ENCODE results near the gene ZMIZ1. TPM values are rescaled to one million over a fixed set of nuclear protein-coding genes. Genes with fewer than 3 reads are reported as not detected.

ZMIZ1 gene
- total RNA-seq, 1 donor from 2014 or later = 46.2 TPM

GRCh38 chr10:79324032-79324695 lies 255.4 kb downstream of the ZMIZ1 start:
- Mint-ChIP-seq H3K27me3 (ENCODE audit: low read depth) (no peaks in the 10 kb centered on the region), H3K27ac (ENCODE audit: unreplicated experiment) (no peak overlapping the region), H3K4me1 (ENCODE audit: low read depth) (peaks cover 17% of the 10 kb centered on the region), H3K9me3 (ENCODE audit: low read depth) (no peaks in the 10 kb centered on the region), H3K36me3 (ENCODE audit: low read depth) (no peaks in the 10 kb centered on the region), H3K4me3 (ENCODE audit: unreplicated experiment) (no peak overlapping the region)
- no peak for TF ChIP-seq CTCF (IDR thresholded peaks at IDR 0.05)
- DNase-seq (ENCODE audit: low spot score) = no peak

- DNase-seq (ENCODE audit: low spot score) = no peak
- no peaks in the 10 kb centered on the region for H3K36me3 Mint-ChIP-seq (ENCODE audit: low read depth)
- no peaks in the 10 kb centered on the region for H3K27me3 Mint-ChIP-seq (ENCODE audit: low read depth)
- H3K27ac Mint-ChIP-seq (ENCODE audit: unreplicated experiment) = no peak overlapping the region
- no peaks in the 10 kb centered on the region for H3K9me3 Mint-ChIP-seq (ENCODE audit: low read depth)
- no peak overlapping the region for H3K4me3 Mint-ChIP-seq (ENCODE audit: unreplicated experiment)
- no peak for TF ChIP-seq CTCF (IDR thresholded peaks at IDR 0.05)
- H3K4me1 Mint-ChIP-seq (ENCODE audit: low read depth) = peaks cover 12% of the 10 kb centered on the region
Measured at GRCh38 chr10:79326361-79327089, 257.8 kb downstream of the ZMIZ1 start.

- Mint-ChIP-seq H3K27ac (ENCODE audit: unreplicated experiment) (no peak overlapping the region), H3K4me3 (ENCODE audit: unreplicated experiment) (no peak overlapping the region), H3K4me1 (ENCODE audit: low read depth) (peaks cover 15% of the 10 kb centered on the region), H3K9me3 (ENCODE audit: low read depth) (peaks cover 3% of the 10 kb centered on the region), H3K36me3 (ENCODE audit: low read depth) (peaks cover under 1% of the 10 kb centered on the region), H3K27me3 (ENCODE audit: low read depth) (no peaks in the 10 kb centered on the region)
- TF ChIP-seq CTCF (IDR thresholded peaks at IDR 0.05) = no peak
- peak; percentile 61 for DNase-seq (ENCODE audit: low spot score)
Measured at GRCh38 chr10:79327090-79327457, 258.3 kb downstream of the ZMIZ1 start.

GRCh38 chr10:79328147-79328701 lies 259.5 kb downstream of the ZMIZ1 start:
- no peak overlapping the region for H3K4me3 Mint-ChIP-seq (ENCODE audit: unreplicated experiment)
- peaks cover 5% of the 10 kb centered on the region for H3K9me3 Mint-ChIP-seq (ENCODE audit: low read depth)
- peaks cover 8% of the 10 kb centered on the region for H3K4me1 Mint-ChIP-seq (ENCODE audit: low read depth)
- TF ChIP-seq CTCF (IDR thresholded peaks at IDR 0.05) = no peak
- DNase-seq (ENCODE audit: low spot score) = no peak
- no peak overlapping the region for H3K27ac Mint-ChIP-seq (ENCODE audit: unreplicated experiment)
- no peaks in the 10 kb centered on the region for H3K27me3 Mint-ChIP-seq (ENCODE audit: low read depth)
- H3K36me3 Mint-ChIP-seq (ENCODE audit: low read depth) = peaks cover 2% of the 10 kb centered on the region

- no peaks in the 10 kb centered on the region for H3K27me3 Mint-ChIP-seq (ENCODE audit: low read depth)
- no peak for DNase-seq (ENCODE audit: low spot score)
- no peak for TF ChIP-seq CTCF (IDR thresholded peaks at IDR 0.05)
- H3K4me1 Mint-ChIP-seq (ENCODE audit: low read depth) = peaks cover 10% of the 10 kb centered on the region
- peaks cover 5% of the 10 kb centered on the region for H3K9me3 Mint-ChIP-seq (ENCODE audit: low read depth)
- H3K4me3 Mint-ChIP-seq (ENCODE audit: unreplicated experiment) = no peak overlapping the region
- H3K36me3 Mint-ChIP-seq (ENCODE audit: low read depth) = peaks cover 2% of the 10 kb centered on the region
- no peak overlapping the region for H3K27ac Mint-ChIP-seq (ENCODE audit: unreplicated experiment)
Measured at GRCh38 chr10:79328737-79329504, 260.2 kb downstream of the ZMIZ1 start.
